ENCODE results near the gene F2RL1.

Gene F2RL1

GRCh38 chr5:76794871-76795270 is 24.0 kb upstream of the F2RL1 start:
- no peaks in the 10 kb centered on the region for H3K36me3 ChIP-seq (ENCODE audit: control insufficient read depth in 2 of 2, insufficient read depth in 1 of 2, low read length in 2 of 2)
- peaks cover 12% of the 10 kb centered on the region for H3K4me1 ChIP-seq (ENCODE audit: control insufficient read depth, insufficient read depth, low read length)
- no peak for TF ChIP-seq SP7 (tag by site-specific recombination; IDR thresholded peaks at IDR 0.05)
- no peak for TF ChIP-seq ZNF174 (tag by site-specific recombination; IDR thresholded peaks at IDR 0.05)
- no peak for TF ChIP-seq ZNF677 (tag by site-specific recombination; IDR thresholded peaks at IDR 0.05)
- TF ChIP-seq ZNF19 (tag by site-specific recombination; IDR thresholded peaks at IDR 0.05; ENCODE audit: low read depth), result no peak
- no peak for TF ChIP-seq ZBTB1 (tag by site-specific recombination; IDR thresholded peaks at IDR 0.05)
- no peak for TF ChIP-seq ZBTB26 (tag by site-specific recombination; optimal IDR thresholded peaks at IDR 0.05)
- no peak for TF ChIP-seq SCRT1 (tag by site-specific recombination; IDR thresholded peaks at IDR 0.05; ENCODE audit: borderline replicate concordance)
- no peak for TF ChIP-seq ZNF488 (tag by site-specific recombination; IDR thresholded peaks at IDR 0.05)
- TF ChIP-seq ZNF645 (tag by site-specific recombination; IDR thresholded peaks at IDR 0.05), result no peak
- TF ChIP-seq ZNF214 (tag by site-specific recombination; IDR thresholded peaks at IDR 0.05; ENCODE audit: borderline replicate concordance), result no peak
- TF ChIP-seq ZNF585B (tag by site-specific recombination; IDR thresholded peaks at IDR 0.05), result no peak
- ChIA-PET CTCF (interaction anchor here (1.4 kb wide), 1 partner anchor 23 kb away, joined by 4 read pairs; no protein-coding TSS in a partner anchor), POLR2A (interaction anchor here (0.7 to 1.2 kb wide), 2 partner anchors 24 to 34 kb away, joined by 3 to 6 read pairs; partner anchors contain the start of gene F2RL1)
- no peak overlapping the region for H3K27ac ChIP-seq (ENCODE audit: extremely low read depth, low read depth, low read length)
- H3K4me3 ChIP-seq (ENCODE audit: low read depth, low read length), result no peak overlapping the region
- no peaks in the 10 kb centered on the region for H3K9me3 ChIP-seq (ENCODE audit: control insufficient read depth, insufficient read depth, low read depth, low read length)

- ChIA-PET CTCF (interaction anchor here (0.6 to 1.3 kb wide), 4 partner anchors 8 to 21 kb away, joined by 3 to 4 read pairs (median 3); no protein-coding TSS in a partner anchor), POLR2A (interaction anchor here (0.6 to 1.5 kb wide), 3 partner anchors 9 to 19 kb away, joined by 3 to 5 read pairs (median 3); no protein-coding TSS in a partner anchor)
- Histone ChIP-seq H3K9me3 (ENCODE audit: control insufficient read depth, insufficient read depth, low read depth, low read length) (no peaks in the 10 kb centered on the region), H3K36me3 (ENCODE audit: control insufficient read depth in 2 of 2, insufficient read depth in 1 of 2, low read length in 2 of 2) (no peaks in the 10 kb centered on the region), H3K4me1 (ENCODE audit: control insufficient read depth, insufficient read depth, low read length) (no peaks in the 10 kb centered on the region), H3K4me3 (ENCODE audit: low read depth, low read length) (no peak overlapping the region), H3K27ac (ENCODE audit: extremely low read depth, low read depth, low read length) (no peak overlapping the region)
- TF ChIP-seq ZNF660 (tag by site-specific recombination; IDR thresholded peaks at IDR 0.05) (no peak), ZBTB17 (tag by site-specific recombination; IDR thresholded peaks at IDR 0.05) (no peak), ZNF518A (tag by site-specific recombination; conservative IDR thresholded peaks at IDR 0.05; ENCODE audit: low read depth) (no peak), YY2 (tag by site-specific recombination; IDR thresholded peaks at IDR 0.05) (no peak), ZNF10 (tag by site-specific recombination; IDR thresholded peaks at IDR 0.05) (no peak)
These were observed 19.2 kb upstream of the F2RL1 start for GRCh38 chr5:76799588-76799987.
